Ovary (tissue), 9 donors: ENCODE data around the gene IL27RA. TPM values are rescaled to one million over a fixed set of nuclear protein-coding genes. Genes with fewer than 3 reads are reported as not detected.
A peak's percentile ranks its signal among the peaks of the same experiment; 100 is the strongest.

Experiments used
- DNase-seq, 5 donors: peaks; one replicate each; pipeline ENCODE4 v3.0.0-alpha.2; 2019 to 2020
- H3K27ac ChIP-seq, 2 donors: fragments of 200-600 bp; one replicate each; pipeline versions ENCODE4 v1.5.1 to v1.8.0; 2019 to 2022
- H3K27me3 ChIP-seq: fragments of 200-600 bp; one replicate; pipeline ENCODE4 v1.8.0; 2022
- H3K36me3 ChIP-seq: fragments of 200-600 bp; sonication (generic); one replicate; pipeline ENCODE4 v1.5.1; 2019
- H3K4me1 ChIP-seq: one replicate; pipeline ENCODE4 v1.8.1; 2013; ENCODE audit warnings: mild to moderate bottlenecking, moderate library complexity; ENCODE audit not compliant: insufficient read depth
- H3K4me3 ChIP-seq: fragments of 200-600 bp; sonication (generic); one replicate; pipeline ENCODE4 v1.5.1; 2017
- H3K9me3 ChIP-seq, 2 donors: fragments of 200-600 bp in 1 of 2; sonication (generic) in 1 of 2; one replicate each; pipeline versions ENCODE4 v1.5.1 to v1.8.1; 2013 to 2019; ENCODE audit warnings: mild to moderate bottlenecking in 1 of 2, moderate library complexity in 1 of 2
- CTCF ChIP-seq, 3 donors: fragments of 450-650 bp in 2 of 3; fragments of 200-600 bp in 1 of 3; IDR thresholded peaks; one replicate each; pipeline versions ENCODE4 v1.5.1 to v1.8.0; 2016 to 2022; ENCODE audit warnings: antibody characterized with exemption in 3 of 3, mild to moderate bottlenecking in 1 of 3
- EP300 ChIP-seq: sonication (generic); formaldehyde crosslinking; IDR thresholded peaks from one replicate; pipeline ENCODE4 v1.6.1; 2017; ENCODE audit warnings: antibody characterized with exemption
- POLR2A ChIP-seq: fragments of 450-650 bp; IDR thresholded peaks from one replicate; pipeline ENCODE4 v1.6.1; 2017; ENCODE audit warnings: antibody characterized with exemption, mild to moderate bottlenecking, moderate library complexity
- WGBS, 3 donors: extraction: QIAGEN DNeasy Blood & Tissue Kit in 1 of 3; methylation state at CpG; one replicate each; pipeline versions ENCODE4 v1.1.5 to v1.1.7; 2013 to 2017; 5-methylcytosine and 5-hydroxymethylcytosine counted together
- intact Hi-C, 4 donors: fragments of 100-400 bp; cut with DNase I; formaldehyde crosslinking; loops; one replicate each; pipeline versions ENCODE4 v1.11.0 to v1.15.1; 2022 to 2023
- polyA plus RNA-seq, 2 donors: library from polyadenylated mRNA; stranded (reverse); fragments of 200-250 nt in 1 of 2; fragments of 350-450 nt in 1 of 2; fragmentation: Illumina TruSeq in 1 of 2; extraction: RNeasy Lipid Tissue Mini Kit (QIAGEN cat#74804) in 1 of 2; gene quantifications; one replicate each; pipeline ENCODE4 v1.2.3, GENCODE V29; 2013 to 2014
- total RNA-seq, 7 donors: library from RNA; depleted of rRNA in 2 of 7; stranded (reverse); fragments of >200 nt in 2 of 7; fragmentation: NEBNext Ultra II Directional in 3 of 7; extraction: Animal tissue kit (Norgen Biotek cat#: 25700) in 3 of 7; gene quantifications; one replicate each; pipeline versions ENCODE4 v1.1.0 to v1.2.4, GENCODE V29; 2016 to 2023
- donor health status: DM: no; HTN: no; CAD: no; lungs with moderate emphysema.
- donor health status: DM: no; HTN: no; CAD: no.
- donor health status: Bipolar disorder and iron deficiency.
- donor health status: DM: yes; HTN: yes; CAD: no.
- donor health status: DM: no; HTN: no; CAD: no.
- donor health status: DM: yes; HTN: yes; CAD: no.

The IL27RA gene
- total and polyA plus RNA-seq, 9 donors, result 0.48 to 4.3 (median 2.1) TPM

- H3K27ac ChIP-seq, result no peak overlapping the region
These were observed 38.9 kb downstream of the IL27RA start for GRCh38 chr19:14070268-14071050.

GRCh38 chr19:14072535-14073260 is 41.1 kb downstream of the IL27RA start, which contains the start of gene MISP3:
Gene MISP3, plus strand, starts transcription at chr19:14072786. Its CDS starts 524 bp downstream, at chr19:14073310.
- DNase-seq, result peak in 1 of 5 donors; percentile 59
- WGBS, 3 donors, result 1 to 13% (median 2%) methylated on average over 3 to 51 of the region's 51 CpGs

More at GRCh38 chr19:14070268-14071050, 38.9 kb downstream of the IL27RA start:
- WGBS, 3 donors, result 93 to 96% (median 94%) methylated on average over 43 of the region's 43 CpGs
- peaks cover 7% of the 10 kb centered on the region for H3K4me1 ChIP-seq
- H3K36me3 ChIP-seq, result no peaks in the 10 kb centered on the region
- no peaks in the 10 kb centered on the region for H3K9me3 ChIP-seq
- intact Hi-C loops, result loop anchor here (5.0 to 10.0 kb wide), 4 partner anchors 67 to 796 kb away; partner anchors contain the start of gene ASF1B (in 2 of the 4)
- DNase-seq, result no peak
- H3K4me3 ChIP-seq, result no peak overlapping the region
- H3K27me3 ChIP-seq, result no peaks in the 10 kb centered on the region
- no peak for TF ChIP-seq CTCF (IDR thresholded peaks at IDR 0.05)
- no peak for TF ChIP-seq EP300
- TF ChIP-seq POLR2A, result no peak

GRCh38 chr19:14073261-14073924 is 41.8 kb downstream of the IL27RA start:
- 0% methylated on average over 38 to 106 of the region's 106 CpGs for WGBS, 3 donors
- Histone ChIP-seq H3K4me1 (peaks cover 7% of the 10 kb centered on the region), H3K27ac (peak overlapping the region in 1 of 2 donors; percentile 44), H3K9me3 (no peaks in the 10 kb centered on the region), H3K36me3 (no peaks in the 10 kb centered on the region), H3K4me3 (peak overlapping the region; percentile 58), H3K27me3 (no peaks in the 10 kb centered on the region)
- peak; percentile 57 to 83 (median 72) for DNase-seq
- TF ChIP-seq POLR2A (no peak), EP300 (no peak), CTCF (IDR thresholded peaks at IDR 0.05) (peak; percentile 10 to 84 (median 84))
- intact Hi-C loops, result loop anchor here (5.0 to 10.0 kb wide), 4 partner anchors 64 to 799 kb away; partner anchors contain the start of gene ASF1B (in 2 of the 4)

More at GRCh38 chr19:14072535-14073260, 41.1 kb downstream of the IL27RA start, which contains the start of gene MISP3:
- Histone ChIP-seq H3K4me1 (peaks cover 7% of the 10 kb centered on the region), H3K36me3 (no peaks in the 10 kb centered on the region), H3K27ac (peak within 1 kb of the TSS in 1 of 2 donors; percentile 44), H3K4me3 (peak within 1 kb of the TSS; percentile 58), H3K9me3 (no peaks in the 10 kb centered on the region), H3K27me3 (no peaks in the 10 kb centered on the region)
- intact Hi-C loops, result loop anchor here (5.0 to 10.0 kb wide), 4 partner anchors 65 to 798 kb away; partner anchors contain the start of gene ASF1B (in 2 of the 4)
- TF ChIP-seq EP300 (no peak), POLR2A (no peak), CTCF (IDR thresholded peaks at IDR 0.05) (no peak)
